Naive thymus-derived CD8-positive, alpha-beta T cell (primary cell): ENCODE measurements around the gene SCGB1D1. TPM values are rescaled to one million over a fixed set of nuclear protein-coding genes. Genes with fewer than 3 reads are reported as not detected.
"Not testable (repeated sequence)": the region's sequence is repeated elsewhere in the genome, so short reads cannot be mapped to it uniquely, and the experiment has no call there.

Experiments used
- ATAC-seq, 2 donors: fragments of 150-1000 bp; cut with Tn5 transposase in 1 of 2; sonication (Bioruptor Pico), chemical (Tn5 transposase) in 1 of 2; 1 replicate in 1 of 2; 2 replicates in 1 of 2; pipeline ENCODE4 v1.10.0; 2021; ENCODE audit warnings: mild to moderate bottlenecking in 2 of 2, moderate library complexity in 2 of 2
- POLR2A ChIA-PET: fragments of 350-600 bp; sonication (Branson Sonifier 250); formaldehyde crosslinking; loops from one replicate; lab custom pipeline; 2021; ENCODE audit warnings: antibody characterized with exemption; lab: Charles Lee
- DNase-seq, 10 donors: peaks; one replicate each; pipeline versions ENCODE4 v3.0.0 to v3.0.0-alpha.2; 2020 to 2022
- H3K27ac Mint-ChIP-seq, 10 donors: one replicate each; pipeline ENCODE4 v1.8.0; 2020 to 2022; ENCODE audit warnings: mild to moderate bottlenecking in 10 of 10, mixed read lengths in 10 of 10, moderate library complexity in 4 of 10, inconsistent platforms in 1 of 10
- H3K27me3 Mint-ChIP-seq, 5 donors: one replicate each; pipeline ENCODE4 v1.8.0; 2021 to 2022; ENCODE audit warnings: mixed read lengths in 5 of 5
- H3K36me3 Mint-ChIP-seq, 3 donors: one replicate each; pipeline ENCODE4 v1.8.0; 2020 to 2022; ENCODE audit warnings: mixed read lengths in 3 of 3, mild to moderate bottlenecking in 2 of 3, inconsistent platforms in 1 of 3
- H3K4me1 Mint-ChIP-seq, 4 donors: one replicate each; pipeline ENCODE4 v1.8.0; 2021 to 2022; ENCODE audit warnings: mixed read lengths in 4 of 4
- H3K4me3 Mint-ChIP-seq, 10 donors: one replicate each; pipeline ENCODE4 v1.8.0; 2020 to 2022; ENCODE audit warnings: mild to moderate bottlenecking in 10 of 10, mixed read lengths in 10 of 10, moderate library complexity in 6 of 10, inconsistent platforms in 1 of 10
- H3K9me3 Mint-ChIP-seq, 9 donors: one replicate each; pipeline ENCODE4 v1.8.0; 2020 to 2022; ENCODE audit warnings: mixed read lengths in 9 of 9, mild to moderate bottlenecking in 3 of 9, inconsistent platforms in 1 of 9, moderate library complexity in 1 of 9
- polyA plus RNA-seq, 3 donors: library from polyadenylated mRNA; unstranded; fragments of 300-500 nt; fragmentation: Illumina TruSeq; gene quantifications; one replicate each; pipeline ENCODE4 v1.2.3, GENCODE V29; 2021
- total RNA-seq, 8 experiments: library from RNA in 2 of 8; stranded (reverse) in 2 of 8; gene quantifications; one replicate each; pipeline ENCODE4 v1.2.3 and lab custom pipeline; 2021 to 2026

SCGB1D1 gene
- total and polyA plus RNA-seq, 5 experiments from 2014 or later, result not detected

DNA sequence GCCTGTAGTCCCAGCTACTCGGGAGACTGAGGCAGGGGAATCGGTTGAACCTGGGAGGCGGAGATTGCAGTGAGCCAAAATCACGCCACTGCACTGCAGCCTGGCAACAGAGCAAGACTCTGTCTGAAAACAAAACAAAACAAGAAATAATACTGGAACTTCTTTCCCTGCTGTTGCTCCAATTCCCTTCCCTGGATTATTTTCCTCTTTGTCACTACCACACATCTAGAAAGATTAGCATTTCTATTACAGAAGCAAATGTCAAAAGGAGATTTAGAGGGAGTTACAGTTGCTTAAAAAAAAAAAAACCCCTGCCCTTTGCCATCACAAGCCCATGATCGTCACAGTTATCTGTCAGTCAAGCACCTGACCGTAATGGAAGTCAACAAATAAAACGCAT lies 17.7 kb upstream of the SCGB1D1 start:
- Mint-ChIP-seq H3K36me3 (no peaks in the 10 kb centered on the region), H3K27ac (no peak overlapping the region), H3K4me1 (peaks cover 4 to 7% (median 5%) of the 10 kb centered on the region in 4 donors), H3K4me3 (no peak overlapping the region), H3K9me3 (no peaks in the 10 kb centered on the region), H3K27me3 (peaks cover 8 to 61% (median 37%) of the 10 kb centered on the region in 5 donors)
- no peak for DNase-seq
- no peak for ATAC-seq
- POLR2A ChIA-PET, result no interaction called here

DNA sequence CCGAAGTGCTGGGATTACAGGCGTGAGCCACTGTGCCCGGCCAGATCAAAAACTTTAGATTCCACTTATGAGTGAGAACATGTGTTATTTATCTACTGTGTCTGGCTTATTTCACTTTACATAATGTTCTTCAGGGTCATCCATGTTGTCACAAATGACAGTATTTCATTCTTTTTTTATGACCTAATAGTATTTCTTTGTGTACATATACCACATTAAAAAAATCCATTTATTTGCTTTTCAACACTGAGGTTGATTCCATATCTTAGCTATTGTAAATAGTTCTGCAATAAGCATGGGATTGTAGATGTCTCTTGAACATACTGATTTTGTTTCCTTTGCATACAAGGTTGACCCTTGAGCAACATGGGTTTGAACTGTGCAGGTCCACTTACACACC lies 13.2 kb upstream of the SCGB1D1 start:
- no peak for ATAC-seq

DNA sequence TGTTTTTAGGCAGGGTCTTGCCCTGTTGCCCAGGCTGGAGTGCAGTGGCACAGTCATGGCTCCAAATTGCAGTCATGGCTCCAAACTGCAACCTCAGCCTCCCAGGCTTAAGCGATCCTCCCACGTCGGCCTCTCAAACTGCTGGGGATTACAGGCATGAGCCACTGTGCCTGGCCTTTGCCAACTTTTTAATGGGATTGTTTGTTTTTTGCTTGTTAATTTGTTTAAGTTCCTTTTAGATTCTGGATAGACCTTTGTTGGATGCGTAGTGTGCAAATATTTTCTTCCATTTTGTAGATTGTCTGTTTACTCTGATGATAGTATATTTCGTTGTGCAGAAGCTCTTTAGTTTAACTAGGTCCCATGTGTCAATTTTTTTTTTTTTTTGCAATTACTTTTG lies 10.0 kb upstream of the SCGB1D1 start:
- POLR2A ChIA-PET, result no interaction called here

More for the DNA sequence above, 13.2 kb upstream of the SCGB1D1 start:
- POLR2A ChIA-PET, result no interaction called here
- H3K4me1 Mint-ChIP-seq, result peaks cover 0 to 2% (median 0%) of the 10 kb centered on the region in 4 donors
- no peak overlapping the region for H3K27ac Mint-ChIP-seq
- no peak for DNase-seq
- H3K9me3 Mint-ChIP-seq, result no peaks in the 10 kb centered on the region
- H3K27me3 Mint-ChIP-seq, result peaks cover 2 to 30% (median 15%) of the 10 kb centered on the region in 5 donors
- no peak overlapping the region for H3K4me3 Mint-ChIP-seq
- H3K36me3 Mint-ChIP-seq, result peaks cover 0 to 2% (median 0%) of the 10 kb centered on the region in 3 donors

GRCh38 chr11:62181097-62181496 lies 8.9 kb upstream of the SCGB1D1 start:
- POLR2A ChIA-PET, result no interaction called here
- no peak overlapping the region for H3K27ac Mint-ChIP-seq
- ATAC-seq, result no peak
- H3K4me1 Mint-ChIP-seq, result no peaks in the 10 kb centered on the region
- no peak overlapping the region for H3K4me3 Mint-ChIP-seq
- peaks cover 0 to 16% (median 4%) of the 10 kb centered on the region in 9 donors for H3K9me3 Mint-ChIP-seq
- no peak for DNase-seq
- peaks cover 13 to 24% (median 20%) of the 10 kb centered on the region in 5 donors for H3K27me3 Mint-ChIP-seq
- H3K36me3 Mint-ChIP-seq, result peaks cover 3 to 13% (median 8%) of the 10 kb centered on the region in 3 donors

More for the DNA sequence above, 10.0 kb upstream of the SCGB1D1 start:
- DNase-seq (no peak), ATAC-seq (no peak)
- peaks cover 8 to 21% (median 14%) of the 10 kb centered on the region in 5 donors for H3K27me3 Mint-ChIP-seq
- H3K4me1 Mint-ChIP-seq, result no peaks in the 10 kb centered on the region
- H3K36me3 Mint-ChIP-seq, result peaks cover 2 to 10% (median 3%) of the 10 kb centered on the region in 3 donors
- H3K4me3 Mint-ChIP-seq, result no peak overlapping the region
- peaks cover 0 to 11% (median 3%) of the 10 kb centered on the region in 9 donors for H3K9me3 Mint-ChIP-seq
- H3K27ac Mint-ChIP-seq, result peak overlapping the region in 1 of 10 donors; percentile 10

- Mint-ChIP-seq H3K4me1 (no peaks in the 10 kb centered on the region), H3K27me3 (peaks cover 15 to 22% (median 18%) of the 10 kb centered on the region in 5 donors), H3K4me3 (no peak overlapping the region), H3K27ac (no peak overlapping the region), H3K36me3 (peaks cover 3 to 13% (median 10%) of the 10 kb centered on the region in 3 donors), H3K9me3 (peaks cover 0 to 16% (median 4%) of the 10 kb centered on the region in 9 donors)
- POLR2A ChIA-PET, result no interaction called here
- ATAC-seq, result no peak
- no peak for DNase-seq
These were observed 7.7 kb upstream of the SCGB1D1 start for GRCh38 chr11:62182147-62182891.

DNA sequence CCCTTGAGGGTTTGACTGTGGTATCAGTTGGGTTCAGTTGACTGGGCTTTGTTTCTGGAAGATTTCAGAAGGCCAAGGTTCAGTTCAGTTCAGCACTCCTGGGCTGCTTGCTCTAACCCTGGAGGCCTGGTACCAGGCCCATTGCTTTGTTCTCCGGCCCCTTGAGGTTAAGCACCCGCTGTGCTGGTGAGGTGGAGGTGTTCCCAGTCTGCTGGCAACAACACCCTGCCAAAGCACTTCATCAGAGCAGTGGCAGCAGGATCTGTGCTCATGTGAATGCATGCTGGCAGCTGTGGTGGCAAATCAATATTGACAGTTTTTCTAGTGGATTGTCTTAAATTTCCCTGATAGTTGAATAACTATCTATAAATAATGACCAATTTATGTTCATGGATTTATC lies 3.8 kb upstream of the SCGB1D1 start:
- Mint-ChIP-seq H3K27ac (no peak overlapping the region), H3K36me3 (peaks cover 3 to 13% (median 8%) of the 10 kb centered on the region in 3 donors), H3K4me1 (no peaks in the 10 kb centered on the region), H3K27me3 (peaks cover 21 to 44% (median 33%) of the 10 kb centered on the region in 5 donors), H3K9me3 (peaks cover 0 to 16% (median 4%) of the 10 kb centered on the region in 9 donors), H3K4me3 (no peak overlapping the region)
- no peak for ATAC-seq
- DNase-seq, result no peak
- POLR2A ChIA-PET, result no interaction called here

GRCh38 chr11:62193952-62194351 lies 3.9 kb downstream of the SCGB1D1 start:
- POLR2A ChIA-PET, result no interaction called here
- Mint-ChIP-seq H3K4me1 (peaks cover 0 to 3% (median 0%) of the 10 kb centered on the region in 4 donors), H3K27ac (peak overlapping the region in 1 of 10 donors; percentile 25), H3K27me3 (peaks cover 20 to 84% (median 44%) of the 10 kb centered on the region in 5 donors), H3K9me3 (no peaks in the 10 kb centered on the region), H3K4me3 (peak overlapping the region in 1 of 10 donors; percentile 38), H3K36me3 (no peaks in the 10 kb centered on the region)
- DNase-seq (no peak), ATAC-seq (no peak)

DNA sequence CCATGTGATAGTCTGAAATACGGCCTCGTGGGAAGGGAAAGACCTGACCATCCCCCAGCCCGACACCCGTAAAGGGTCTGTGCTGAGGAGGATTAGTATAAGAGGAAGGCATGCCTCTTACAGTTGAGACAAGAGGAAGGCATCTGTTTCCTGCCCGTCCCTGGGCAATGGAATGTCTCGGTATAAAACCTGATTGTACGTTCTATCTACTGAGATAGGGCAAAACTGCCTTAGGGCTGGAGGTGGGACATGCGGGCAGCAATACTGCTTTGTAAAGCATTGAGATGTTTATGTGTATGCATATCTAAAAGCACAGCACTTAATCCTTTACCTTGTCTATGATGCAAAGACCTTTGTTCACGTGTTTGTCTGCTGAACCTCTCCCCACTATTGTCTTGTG lies 5.0 kb downstream of the SCGB1D1 start:
- ATAC-seq, H3K9me3 Mint-ChIP-seq, H3K4me3 Mint-ChIP-seq, H3K27ac Mint-ChIP-seq, H3K36me3 Mint-ChIP-seq, DNase-seq, H3K4me1 Mint-ChIP-seq, POLR2A ChIA-PET: not testable (repeated sequence)
- peaks cover 19 to 74% (median 36%) of the 10 kb centered on the region in 5 donors for H3K27me3 Mint-ChIP-seq

GRCh38 chr11:62195945-62196344 lies 5.9 kb downstream of the SCGB1D1 start:
- no peak for DNase-seq
- POLR2A ChIA-PET, result no interaction called here
- no peak for ATAC-seq
- no peak overlapping the region for H3K27ac Mint-ChIP-seq
- H3K36me3 Mint-ChIP-seq, result no peaks in the 10 kb centered on the region
- H3K4me1 Mint-ChIP-seq, result peaks cover 0 to 3% (median 0%) of the 10 kb centered on the region in 4 donors
- peaks cover 19 to 66% (median 35%) of the 10 kb centered on the region in 5 donors for H3K27me3 Mint-ChIP-seq
- no peaks in the 10 kb centered on the region for H3K9me3 Mint-ChIP-seq
- no peak overlapping the region for H3K4me3 Mint-ChIP-seq

- H3K27ac Mint-ChIP-seq, DNase-seq, H3K4me3 Mint-ChIP-seq, H3K9me3 Mint-ChIP-seq, H3K4me1 Mint-ChIP-seq, ATAC-seq, POLR2A ChIA-PET, H3K36me3 Mint-ChIP-seq: not testable (repeated sequence)
- peaks cover 16 to 58% (median 30%) of the 10 kb centered on the region in 5 donors for H3K27me3 Mint-ChIP-seq
These were observed 7.4 kb downstream of the SCGB1D1 start for GRCh38 chr11:62197400-62197799.

DNA sequence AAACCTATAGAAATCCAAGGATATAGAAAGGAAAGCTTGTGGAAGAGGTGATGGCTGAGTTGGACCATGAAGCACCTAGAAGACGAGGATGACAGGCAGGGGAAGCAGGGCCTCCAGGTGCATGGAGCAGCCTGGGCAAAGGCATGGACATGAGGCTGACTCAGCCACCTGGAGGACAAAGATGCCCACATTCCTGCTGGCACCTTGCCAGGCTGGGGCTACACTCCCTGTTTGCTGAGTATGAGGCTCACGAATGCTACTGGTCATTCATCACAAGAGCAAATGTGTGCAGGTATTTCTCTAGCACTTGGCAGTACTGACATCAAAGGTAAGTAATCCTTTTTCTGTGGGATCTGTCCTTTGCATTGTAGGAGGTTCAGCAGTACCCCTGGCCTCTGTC lies 11.4 kb downstream of the SCGB1D1 start:
- POLR2A ChIA-PET, result no interaction called here

DNA sequence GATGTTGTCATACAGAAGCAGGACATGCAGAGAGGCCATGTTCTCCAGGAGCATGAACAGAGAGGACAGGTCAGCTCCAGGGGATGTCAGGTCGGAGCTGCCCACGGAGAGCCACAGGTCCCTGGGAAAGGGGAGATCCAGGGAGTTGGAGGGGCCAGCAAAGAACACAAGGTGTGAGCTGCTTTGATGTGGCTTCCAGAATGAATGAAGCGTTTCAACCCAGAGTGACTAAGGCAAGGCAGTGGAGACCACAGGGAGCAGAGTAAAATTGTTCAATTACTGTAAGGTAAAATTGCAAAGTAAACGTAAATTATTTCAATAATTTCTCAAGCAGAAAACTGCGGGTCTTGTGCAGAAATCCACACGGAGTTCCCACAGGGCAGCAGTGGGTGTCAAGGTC lies 12.9 kb downstream of the SCGB1D1 start:
- Mint-ChIP-seq H3K27ac (peak overlapping the region in 2 of 10 donors; percentile 34 to 36), H3K36me3 (no peaks in the 10 kb centered on the region), H3K9me3 (no peaks in the 10 kb centered on the region), H3K4me3 (no peak overlapping the region), H3K4me1 (peaks cover 0 to 2% (median 0%) of the 10 kb centered on the region in 4 donors), H3K27me3 (peaks cover 6 to 29% (median 9%) of the 10 kb centered on the region in 5 donors)
- DNase-seq (no peak), ATAC-seq (no peak)
- POLR2A ChIA-PET, result no interaction called here

More for the DNA sequence above, 11.4 kb downstream of the SCGB1D1 start:
- Mint-ChIP-seq H3K4me3 (no peak overlapping the region), H3K36me3 (no peaks in the 10 kb centered on the region), H3K27me3 (peaks cover 6 to 35% (median 18%) of the 10 kb centered on the region in 5 donors), H3K4me1 (peaks cover 0 to 2% (median 0%) of the 10 kb centered on the region in 4 donors), H3K9me3 (no peaks in the 10 kb centered on the region), H3K27ac (peak overlapping the region in 1 of 10 donors; percentile 20)
- DNase-seq (no peak), ATAC-seq (no peak)

- ATAC-seq (no peak), DNase-seq (no peak)
- POLR2A ChIA-PET, result no interaction called here
- no peak overlapping the region for H3K4me3 Mint-ChIP-seq
- no peaks in the 10 kb centered on the region for H3K36me3 Mint-ChIP-seq
- no peak overlapping the region for H3K27ac Mint-ChIP-seq
- no peaks in the 10 kb centered on the region for H3K9me3 Mint-ChIP-seq
- H3K27me3 Mint-ChIP-seq, result peaks cover 6 to 20% (median 10%) of the 10 kb centered on the region in 5 donors
- H3K4me1 Mint-ChIP-seq, result peaks cover 0 to 4% (median 0%) of the 10 kb centered on the region in 4 donors
These were observed 14.4 kb downstream of the SCGB1D1 start for GRCh38 chr11:62204430-62204829.
